Measurements from ENCODE around the gene NXPH2. TPM values are rescaled to one million over a fixed set of nuclear protein-coding genes. Genes with fewer than 3 reads are reported as not detected.

NXPH2 gene
- total and polyA plus RNA-seq, 9 of the 15 experiments (the other 6 are each of a cell fraction or from before 2014, with no cell fraction given) = not detected

DNA sequence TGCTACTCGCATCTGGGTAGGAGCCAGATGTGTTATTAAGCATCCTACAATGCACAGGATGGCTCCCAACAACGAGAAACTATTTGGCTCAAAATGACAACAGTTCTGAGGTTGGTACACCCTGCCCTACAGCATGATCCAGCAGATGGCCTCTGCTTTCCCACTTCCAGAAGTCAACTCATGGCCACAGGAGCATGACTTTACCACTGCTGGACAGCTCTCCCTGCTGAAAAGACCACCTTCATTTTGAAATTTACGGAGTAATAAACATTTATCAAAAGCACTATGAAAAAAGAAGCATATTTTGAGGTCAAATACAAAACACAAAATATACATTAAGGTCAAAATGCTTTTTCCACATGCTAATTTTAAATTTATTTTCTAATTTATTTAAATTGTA lies 13.7 kb downstream of the NXPH2 start (continued):
- TF ChIP-seq ZBTB49 (CRISPR knock-in tag; IDR thresholded peaks at IDR 0.05; ENCODE audit: borderline replicate concordance) (no peak), HCFC1 (IDR thresholded peaks at IDR 0.05; ENCODE audit: low read depth, low read length) (no peak), ETV1 (tag; conservative IDR thresholded peaks at IDR 0.05; ENCODE audit: low read depth) (no peak), EWSR1 (IDR thresholded peaks at IDR 0.05; ENCODE audit: borderline replicate concordance, low read depth, partially characterized antibody) (no peak), NCOA2 (IDR thresholded peaks at IDR 0.05; ENCODE audit: partially characterized antibody in 2 of 2) (no peak), KDM2B (CRISPR knock-in tag; IDR thresholded peaks at IDR 0.05) (no peak), KDM4B (IDR thresholded peaks at IDR 0.05; ENCODE audit: borderline replicate concordance in 2 of 2, low read depth in 1 of 2) (no peak), TEAD4 (IDR thresholded peaks at IDR 0.05; ENCODE audit: low read length) (no peak), TEAD4 (CRISPR knock-in tag; IDR thresholded peaks at IDR 0.05; ENCODE audit: borderline replicate concordance) (no peak)
- TF ChIP-seq, protein P1, sequence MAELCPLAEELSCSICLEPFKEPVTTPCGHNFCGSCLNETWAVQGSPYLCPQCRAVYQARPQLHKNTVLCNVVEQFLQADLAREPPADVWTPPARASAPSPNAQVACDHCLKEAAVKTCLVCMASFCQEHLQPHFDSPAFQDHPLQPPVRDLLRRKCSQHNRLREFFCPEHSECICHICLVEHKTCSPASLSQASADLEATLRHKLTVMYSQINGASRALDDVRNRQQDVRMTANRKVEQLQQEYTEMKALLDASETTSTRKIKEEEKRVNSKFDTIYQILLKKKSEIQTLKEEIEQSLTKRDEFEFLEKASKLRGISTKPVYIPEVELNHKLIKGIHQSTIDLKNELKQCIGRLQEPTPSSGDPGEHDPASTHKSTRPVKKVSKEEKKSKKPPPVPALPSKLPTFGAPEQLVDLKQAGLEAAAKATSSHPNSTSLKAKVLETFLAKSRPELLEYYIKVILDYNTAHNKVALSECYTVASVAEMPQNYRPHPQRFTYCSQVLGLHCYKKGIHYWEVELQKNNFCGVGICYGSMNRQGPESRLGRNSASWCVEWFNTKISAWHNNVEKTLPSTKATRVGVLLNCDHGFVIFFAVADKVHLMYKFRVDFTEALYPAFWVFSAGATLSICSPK (IDR thresholded peaks at IDR 0.05; ENCODE audit: borderline replicate concordance) = no peak
- TF ChIP-seq, protein P2, sequence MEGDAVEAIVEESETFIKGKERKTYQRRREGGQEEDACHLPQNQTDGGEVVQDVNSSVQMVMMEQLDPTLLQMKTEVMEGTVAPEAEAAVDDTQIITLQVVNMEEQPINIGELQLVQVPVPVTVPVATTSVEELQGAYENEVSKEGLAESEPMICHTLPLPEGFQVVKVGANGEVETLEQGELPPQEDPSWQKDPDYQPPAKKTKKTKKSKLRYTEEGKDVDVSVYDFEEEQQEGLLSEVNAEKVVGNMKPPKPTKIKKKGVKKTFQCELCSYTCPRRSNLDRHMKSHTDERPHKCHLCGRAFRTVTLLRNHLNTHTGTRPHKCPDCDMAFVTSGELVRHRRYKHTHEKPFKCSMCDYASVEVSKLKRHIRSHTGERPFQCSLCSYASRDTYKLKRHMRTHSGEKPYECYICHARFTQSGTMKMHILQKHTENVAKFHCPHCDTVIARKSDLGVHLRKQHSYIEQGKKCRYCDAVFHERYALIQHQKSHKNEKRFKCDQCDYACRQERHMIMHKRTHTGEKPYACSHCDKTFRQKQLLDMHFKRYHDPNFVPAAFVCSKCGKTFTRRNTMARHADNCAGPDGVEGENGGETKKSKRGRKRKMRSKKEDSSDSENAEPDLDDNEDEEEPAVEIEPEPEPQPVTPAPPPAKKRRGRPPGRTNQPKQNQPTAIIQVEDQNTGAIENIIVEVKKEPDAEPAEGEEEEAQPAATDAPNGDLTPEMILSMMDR (IDR thresholded peaks at IDR 0.05 in 2 of 3, conservative IDR thresholded peaks at IDR 0.05 in 1 of 3; ENCODE audit: insufficient read depth in 2 of 3, low read depth in 1 of 3, low read length in 3 of 3) = no peak
